H9 (cell line): Measurements from ENCODE around the gene SNRPA1. TPM values are rescaled to one million over a fixed set of nuclear protein-coding genes. Genes with fewer than 3 reads are reported as not detected.
A peak's percentile ranks its signal among the peaks of the same experiment; 100 is the strongest.

ENCODE experiments used
- DNase-seq: peaks from one replicate; pipeline ENCODE4 v3.0.0-alpha.2; 2017
- H2AFZ ChIP-seq: one replicate; pipeline ENCODE4 v1.6.1; 2013; ENCODE audit warnings: mild to moderate bottlenecking, low read length, control low read depth, moderate library complexity
- H2AK5ac ChIP-seq: 2 replicates; pipeline ENCODE4 v1.6.1; 2013; ENCODE audit warnings: low read length, control low read depth, mixed read lengths; ENCODE audit not compliant: insufficient read length
- H2BK120ac ChIP-seq: one replicate; pipeline ENCODE4 v1.6.1; 2013; ENCODE audit warnings: low read depth, mild to moderate bottlenecking, low read length, control low read depth, inconsistent platforms; ENCODE audit not compliant: poor library complexity, severe bottlenecking
- H2BK12ac ChIP-seq: 2 replicates; pipeline ENCODE4 v1.6.1; 2013; ENCODE audit warnings: low read length, control low read depth, mixed read lengths, low read depth; ENCODE audit not compliant: insufficient read length
- H2BK15ac ChIP-seq: 2 replicates; pipeline ENCODE4 v1.6.1; 2013; ENCODE audit warnings: low read depth, low read length, control low read depth
- H2BK20ac ChIP-seq: one replicate; pipeline ENCODE4 v1.6.1; 2013; ENCODE audit warnings: low read depth, mild to moderate bottlenecking, low read length, control low read depth, inconsistent platforms; ENCODE audit not compliant: poor library complexity, severe bottlenecking
- H2BK5ac ChIP-seq: 2 replicates; pipeline ENCODE4 v1.6.1; 2013; ENCODE audit warnings: low read length, control low read depth, mixed read lengths; ENCODE audit not compliant: insufficient read length
- H3K14ac ChIP-seq: 2 replicates; pipeline ENCODE4 v1.6.1; 2013; ENCODE audit warnings: low read length, control low read depth; ENCODE audit not compliant: insufficient read depth
- H3K18ac ChIP-seq: 2 replicates; pipeline ENCODE4 v1.6.1; 2013; ENCODE audit warnings: low read depth, mild to moderate bottlenecking, mixed read lengths, low read length, control low read depth; ENCODE audit not compliant: insufficient read length
- H3K23ac ChIP-seq: 2 replicates; pipeline ENCODE4 v1.6.1; 2013; ENCODE audit warnings: low read length, control low read depth, mixed read lengths, low read depth; ENCODE audit not compliant: insufficient read length
- H3K23me2 ChIP-seq: 2 replicates; pipeline ENCODE4 v1.6.1; 2013; ENCODE audit warnings: low read depth, mild to moderate bottlenecking, mixed read lengths, low read length, control low read depth; ENCODE audit not compliant: insufficient read length, poor library complexity, severe bottlenecking
- H3K27ac ChIP-seq: 2 replicates; pipeline ENCODE4 v1.5.1; 2013; ENCODE audit warnings: low read length, control low read depth, mixed read lengths, low read depth; ENCODE audit not compliant: insufficient read length
- H3K27me3 ChIP-seq: 2 replicates; pipeline ENCODE4 v1.6.1; 2013; ENCODE audit warnings: low read length, control low read depth, inconsistent platforms; ENCODE audit not compliant: insufficient read depth
- H3K4ac ChIP-seq: 2 replicates; pipeline ENCODE4 v1.6.1; 2013; ENCODE audit warnings: low read depth, mild to moderate bottlenecking, control low read depth, inconsistent platforms, low read length, moderate library complexity
- H3K4me1 ChIP-seq: 2 replicates; pipeline ENCODE4 v1.6.1; 2013; ENCODE audit warnings: low read length, control low read depth, inconsistent platforms; ENCODE audit not compliant: insufficient read depth
- H3K4me2 ChIP-seq: 2 replicates; pipeline ENCODE4 v1.6.1; 2013; ENCODE audit warnings: low read length, control low read depth, mixed read lengths; ENCODE audit not compliant: insufficient read length, insufficient read depth
- H3K56ac ChIP-seq: 2 replicates; pipeline ENCODE4 v1.6.1; 2013; ENCODE audit warnings: low read depth, mild to moderate bottlenecking, mixed read lengths, low read length, control low read depth; ENCODE audit not compliant: insufficient read length
- H3K79me1 ChIP-seq: 2 replicates; pipeline ENCODE4 v1.6.1; 2013; ENCODE audit warnings: low read depth, mild to moderate bottlenecking, moderate library complexity, low read length, control low read depth, inconsistent platforms; ENCODE audit not compliant: insufficient read depth, poor library complexity, severe bottlenecking
- H3K79me2 ChIP-seq: 2 replicates; pipeline ENCODE4 v1.6.1; 2013; ENCODE audit warnings: low read length, control low read depth, inconsistent platforms; ENCODE audit not compliant: insufficient read depth
- H3K9ac ChIP-seq: 2 replicates; pipeline ENCODE4 v1.6.1; 2013; ENCODE audit warnings: low read length, control low read depth, mixed read lengths; ENCODE audit not compliant: insufficient read length; ENCODE audit errors: extremely low read depth
- H3K9me3 ChIP-seq: one replicate; pipeline ENCODE4 v1.6.1; 2013; ENCODE audit warnings: low read depth, low read length, inconsistent platforms; ENCODE audit not compliant: control insufficient read depth
- H3T11ph ChIP-seq: one replicate; pipeline ENCODE4 v1.6.1; 2013; ENCODE audit warnings: mild to moderate bottlenecking, low read length, control low read depth, inconsistent platforms
- H4K20me1 ChIP-seq: one replicate; pipeline ENCODE4 v1.6.1; 2013; ENCODE audit not compliant: control insufficient read depth, insufficient read length, insufficient read depth
- H4K5ac ChIP-seq: 2 replicates; pipeline ENCODE4 v1.6.1; 2013; ENCODE audit warnings: low read depth, mild to moderate bottlenecking, mixed read lengths, low read length, control low read depth; ENCODE audit not compliant: insufficient read length
- H4K8ac ChIP-seq: replicated peaks from 2 replicates; pipeline ENCODE4 v1.6.1; 2013; ENCODE audit warnings: low read length, control low read depth, mixed read lengths, low read depth; ENCODE audit not compliant: insufficient read length
- H4K91ac ChIP-seq: 2 replicates; pipeline ENCODE4 v1.6.1; 2013; ENCODE audit warnings: low read depth, mild to moderate bottlenecking, moderate library complexity, mixed read lengths, low read length, control low read depth; ENCODE audit not compliant: insufficient read length
- H3K27ac Mint-ChIP-seq, 3 experiments: 2 replicates in 2 of 3; 3 replicates in 1 of 3; pipeline ENCODE4 v1.8.0; 2020 to 2021; ENCODE audit warnings: mixed read lengths in 3 of 3, mild to moderate bottlenecking in 1 of 3, moderate library complexity in 1 of 3
- H3K27me3 Mint-ChIP-seq: 2 replicates; pipeline ENCODE4 v1.8.0; 2021; ENCODE audit warnings: low read depth, mild to moderate bottlenecking, moderate library complexity, mixed read lengths
- H3K36me3 Mint-ChIP-seq, 3 experiments: 2 replicates in 2 of 3; 3 replicates in 1 of 3; pipeline ENCODE4 v1.8.0; 2020 to 2021; ENCODE audit warnings: low read depth in 3 of 3, mixed read lengths in 3 of 3; ENCODE audit not compliant: insufficient read depth in 1 of 3
- H3K4me1 Mint-ChIP-seq, 2 experiments: 2 replicates each; pipeline ENCODE4 v1.8.0; 2020; ENCODE audit warnings: mixed read lengths in 2 of 2
- H3K4me3 Mint-ChIP-seq, 2 experiments: 2 replicates in 1 of 2; 3 replicates in 1 of 2; pipeline ENCODE4 v1.8.0; 2020 to 2021; ENCODE audit warnings: mild to moderate bottlenecking in 2 of 2, mixed read lengths in 2 of 2, moderate library complexity in 1 of 2
- H3K9me3 Mint-ChIP-seq, 2 experiments: 2 replicates in 1 of 2; 3 replicates in 1 of 2; pipeline ENCODE4 v1.8.0; 2020; ENCODE audit warnings: mild to moderate bottlenecking in 2 of 2, mixed read lengths in 2 of 2, moderate library complexity in 1 of 2
- CTCF ChIP-seq: fragments of 200-600 bp; sonication (generic); conservative IDR thresholded peaks from 3 replicates; pipeline ENCODE4 v1.8.0; 2021; ENCODE audit warnings: antibody characterized with exemption, mild to moderate bottlenecking
- WGBS: extraction: QIAGEN DNeasy Blood & Tissue Kit; methylation state at CpG from one replicate; pipeline ENCODE4 v1.1.7; 2013; ENCODE audit warnings: missing lambda C conversion rate, low lambda C conversion rate, mixed read lengths; ENCODE audit not compliant: insufficient read length; ENCODE audit errors: extremely low coverage; 5-methylcytosine and 5-hydroxymethylcytosine counted together
- total RNA-seq: library from RNA; stranded (reverse); gene quantifications from 2 replicates; pipeline ENCODE4 v1.2.1, GENCODE V29; 2021

SNRPA1 gene
- total RNA-seq, 1 experiment from 2014 or later = 145 TPM

- Histone ChIP-seq H3K79me1 (no peaks in the 10 kb centered on the region), H3K23me2 (peaks cover 8% of the 10 kb centered on the region), H3K18ac (no peak overlapping the region), H3K79me2 (peaks cover 2% of the 10 kb centered on the region; the same call in 1 of the 2 replicates), H3K4ac (no peak overlapping the region), H2BK20ac (no peak overlapping the region), H4K20me1 (no peaks in the 10 kb centered on the region), H3K9me3 (no peaks in the 10 kb centered on the region), H3K56ac (no peak overlapping the region), H2BK120ac (no peak overlapping the region), H3K9ac (no peak overlapping the region), H2BK15ac (no peak overlapping the region), H4K5ac (no peak overlapping the region), H2AFZ (no peak overlapping the region), H3K14ac (no peak overlapping the region), H2BK12ac (no peak overlapping the region), H2BK5ac (no peak overlapping the region), H3K23ac (no peak overlapping the region), H3K27ac (no peak overlapping the region), H4K91ac (no peak overlapping the region), H2AK5ac (no peak overlapping the region), H3T11ph (no peak overlapping the region), H3K27me3 (no peaks in the 10 kb centered on the region), H3K4me1 (peaks cover 7% of the 10 kb centered on the region; the same call in 1 of the 2 replicates), H3K4me2 (no peak overlapping the region), H4K8ac (no peak overlapping the region)
- Mint-ChIP-seq H3K4me1 (peaks cover 34 to 45% of the 10 kb centered on the region in 2 experiments), H3K9me3 (no peaks in the 10 kb centered on the region), H3K4me3 (no peak overlapping the region), H3K36me3 (peaks cover 0 to under 1% (median 0%) of the 10 kb centered on the region in 3 experiments; a peak in 1 of 7 replicates), H3K27ac (peak overlapping the region in 1 of 3 experiments; percentile 7; a peak in 1 of 7 replicates), H3K27me3 (peaks cover 2% of the 10 kb centered on the region)
- DNase-seq = no peak
- no CpG with 5 or more reads among the region's 8 CpGs for WGBS
- no peak for TF ChIP-seq CTCF
These were observed 39.3 kb downstream of the SNRPA1 start for GRCh38 chr15:101255615-101256241.
